SK-MEL-5 (cell line): ENCODE results near the gene SLC17A9. TPM values are rescaled to one million over a fixed set of nuclear protein-coding genes. Genes with fewer than 3 reads are reported as not detected.

ENCODE experiments used
- DNase-seq: peaks from one replicate; pipeline ENCODE4 v3.0.0-alpha.2; 2016; ENCODE audit warnings: low read depth, low spot score
- in situ Hi-C: cut with HindIII; loops from 2 replicates; pipeline ENCODE4 v1.10.0; 2016; ENCODE audit warnings: low sequenced_read_pairs, high pct_unique_total_duplicates, low pct_unique_long_range_greater_than_20kb
- total RNA-seq: library from RNA; depleted of rRNA; stranded (reverse); fragments of >200 nt; shearing (Covaris generic); gene quantifications from 2 replicates; pipeline ENCODE4 v1.2.3, GENCODE V29; 2014

SLC17A9 gene
- total RNA-seq, 1 experiment from 2014 or later, result not detected

DNA sequence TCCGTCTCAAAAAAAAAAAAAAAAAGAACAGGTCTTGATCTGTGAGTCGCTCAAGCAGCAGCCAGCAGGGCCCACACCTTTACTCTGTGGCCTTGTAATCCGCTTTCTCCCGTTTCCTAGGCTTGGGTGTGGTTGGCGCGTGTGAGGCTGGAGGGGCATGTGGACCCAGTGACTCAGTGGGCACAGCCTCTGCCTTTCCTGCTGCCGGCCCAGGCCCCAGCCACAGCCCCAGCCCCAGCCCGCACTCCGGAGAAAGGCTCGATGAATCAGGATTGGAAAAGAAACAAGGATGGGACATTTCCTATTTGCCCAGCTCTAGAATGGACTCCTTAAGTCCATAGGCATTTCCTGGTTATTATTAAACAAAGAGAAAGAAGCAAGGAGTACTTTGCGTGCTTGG is 50.0 kb downstream of the SLC17A9 start:
- in situ Hi-C loops, result no loop called here
- DNase-seq, result no peak

DNA sequence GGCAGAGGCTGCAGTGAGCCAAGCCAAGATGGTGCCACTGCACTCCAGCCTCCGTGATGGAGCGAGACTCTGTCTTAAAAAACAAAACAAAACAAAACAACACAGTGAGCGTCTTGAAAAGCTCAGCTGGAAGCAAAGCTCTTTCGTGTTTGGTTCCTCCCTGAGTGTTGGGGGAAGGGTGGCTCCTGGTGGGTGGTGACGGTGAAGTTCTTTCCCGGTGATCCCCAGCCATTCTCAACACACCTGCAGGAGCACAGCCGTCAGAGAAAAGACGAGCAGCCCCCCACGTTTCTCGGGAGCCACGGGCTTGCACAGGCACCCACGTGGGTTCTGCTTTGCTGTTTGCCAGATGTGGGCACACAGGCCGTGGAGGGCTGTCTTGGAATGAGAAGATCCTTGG is 51.0 kb downstream of the SLC17A9 start:
- DNase-seq, result no peak
- in situ Hi-C loops, result no loop called here

DNA sequence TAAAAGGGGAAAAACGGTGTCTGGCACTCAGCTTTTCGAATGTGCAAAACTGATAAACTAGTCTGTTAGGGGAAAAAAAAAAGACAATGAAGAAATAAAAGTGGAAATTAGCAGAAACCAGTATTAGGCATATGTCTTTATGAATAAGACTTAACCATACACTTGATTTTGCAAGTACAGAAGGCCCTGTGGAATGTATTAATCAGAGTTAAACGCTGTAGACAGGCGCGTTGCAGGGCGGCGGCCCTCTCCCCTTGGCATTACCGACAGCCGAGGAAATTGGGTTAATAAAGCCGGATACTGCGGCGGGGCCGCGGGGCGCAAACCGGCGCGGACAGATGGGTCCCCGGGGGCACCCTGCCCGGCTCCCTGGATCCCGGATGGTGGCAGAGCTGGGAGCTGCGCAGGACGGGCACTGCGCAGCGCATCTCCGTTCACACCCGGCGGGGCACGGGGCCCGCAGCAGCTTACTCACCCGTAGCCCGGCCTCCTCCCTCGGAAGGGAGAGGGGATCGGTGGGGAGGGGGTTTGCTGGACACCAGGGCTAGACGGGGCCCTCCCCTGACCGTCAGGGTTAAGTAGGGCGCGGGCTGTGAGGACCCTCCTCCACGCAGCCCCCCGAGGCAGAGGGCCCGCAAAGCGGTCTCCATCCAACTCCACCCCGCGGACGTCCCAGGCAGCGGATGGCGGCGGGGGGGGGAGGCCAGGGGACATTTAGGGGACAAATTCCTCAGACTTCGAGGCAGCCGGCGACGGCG is 52.3 kb downstream of the SLC17A9 start:
- DNase-seq, result no peak
- in situ Hi-C loops, result no loop called here

DNA sequence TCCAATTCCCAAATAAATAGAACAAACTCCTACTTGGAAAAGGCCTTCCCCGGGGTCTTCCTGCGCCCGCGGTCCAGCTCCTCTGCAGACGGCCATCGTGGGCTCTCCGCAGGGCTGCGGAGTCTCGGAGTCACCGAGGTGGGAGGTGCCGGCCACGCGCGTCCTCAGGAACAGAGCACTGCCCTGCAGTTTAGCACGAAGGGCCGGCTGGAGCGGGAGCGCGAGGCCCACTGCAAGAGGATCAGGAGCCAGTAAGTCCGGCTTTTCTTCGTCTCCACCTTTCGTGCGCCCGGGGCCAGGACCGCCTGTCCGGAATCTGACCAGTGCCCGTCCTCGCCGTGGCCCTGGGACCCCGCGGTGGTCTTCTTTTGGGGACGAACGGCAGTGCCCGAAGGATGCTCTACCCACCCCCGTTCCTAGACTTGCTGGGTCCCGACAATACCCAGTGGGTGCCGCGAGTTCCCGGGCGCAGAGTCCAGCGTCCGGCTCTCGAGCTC is 52.9 kb downstream of the SLC17A9 start:
- in situ Hi-C loops, result no loop called here

DNA sequence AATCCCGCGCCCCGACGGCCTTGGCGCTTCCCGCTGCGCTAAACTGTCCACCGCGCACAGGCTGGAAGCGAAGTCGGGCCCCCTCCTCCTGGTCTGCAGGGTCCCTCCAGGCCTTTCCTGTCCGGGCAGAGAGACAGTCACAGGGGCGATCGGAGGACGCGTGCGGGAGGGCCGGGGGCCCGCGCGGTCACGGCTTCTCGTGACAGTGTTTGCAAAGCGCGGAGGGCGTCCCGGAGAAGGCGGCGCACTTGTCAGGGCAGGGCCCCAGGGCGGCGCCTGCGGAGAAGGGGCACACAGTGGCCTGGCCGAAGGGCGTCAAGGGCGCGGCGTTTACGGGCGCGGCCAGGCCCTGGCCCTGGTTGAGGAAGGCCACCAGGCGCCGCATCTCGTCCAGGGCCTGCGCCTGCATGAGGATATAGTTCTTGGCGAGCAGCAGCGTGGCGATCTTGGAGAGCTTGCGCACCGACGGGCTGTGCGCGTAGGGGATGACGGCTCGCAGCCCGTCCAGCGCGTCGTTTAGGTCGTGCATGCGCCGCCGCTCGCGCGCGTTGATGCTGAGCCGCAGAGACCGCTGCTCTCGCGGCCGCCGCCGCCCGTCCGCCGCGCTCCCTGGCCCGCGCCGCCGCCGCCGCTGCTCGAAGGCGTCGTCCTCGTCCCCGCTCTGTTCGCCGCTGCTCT is 53.5 kb downstream of the SLC17A9 start:
- no peak for DNase-seq
- in situ Hi-C loops, result no loop called here

More for the DNA sequence above, 52.9 kb downstream of the SLC17A9 start:
- no peak for DNase-seq

DNA sequence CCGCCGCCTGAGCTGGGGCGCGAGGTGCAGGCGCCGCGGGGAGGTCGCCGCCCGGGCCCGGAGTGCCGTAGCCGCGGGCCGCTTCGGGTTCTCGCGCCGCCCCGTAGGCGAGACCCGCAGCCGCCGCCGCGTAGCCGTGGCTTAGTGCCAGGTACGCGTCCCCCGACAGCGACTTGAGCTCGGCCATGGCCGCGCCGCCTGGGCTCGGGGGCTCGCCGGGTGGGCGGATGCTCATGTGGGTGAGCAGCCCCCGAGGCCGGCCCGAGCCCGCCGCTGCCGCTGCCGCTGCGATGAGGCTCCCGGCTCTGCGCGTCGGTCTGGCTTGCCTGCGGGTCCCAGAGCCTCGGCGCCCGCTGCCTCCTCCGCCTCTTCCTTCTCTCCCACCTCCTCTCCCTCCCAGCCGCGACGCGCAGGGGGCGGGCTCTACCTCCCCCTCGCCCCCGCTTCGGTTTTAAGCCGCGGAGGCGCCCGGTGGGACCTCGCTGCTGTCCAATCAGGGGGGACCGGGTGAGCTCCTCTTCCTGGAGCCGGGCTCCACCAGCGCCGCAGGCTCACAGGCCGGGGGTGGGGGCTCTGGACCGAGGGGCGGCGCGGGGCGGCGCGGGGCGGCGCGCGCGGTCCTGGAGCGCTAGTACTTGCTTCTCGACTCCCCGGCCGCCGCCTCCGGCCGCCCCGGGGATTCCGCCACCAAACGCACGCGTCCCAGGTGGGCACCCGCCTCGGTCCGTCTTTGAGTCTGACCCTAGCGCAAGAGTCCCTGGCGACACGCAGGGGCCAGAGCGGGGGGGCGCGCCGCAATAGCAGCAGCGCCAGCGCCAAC is 54.2 kb downstream of the SLC17A9 start, which contains the start of gene BHLHE23:
TSS of gene BHLHE23 (minus strand) at position 425 of the 820 bp plus-strand sequence. CDS start at position 235, 190 bp downstream.
- in situ Hi-C loops, result no loop called here
- no peak for DNase-seq

DNA sequence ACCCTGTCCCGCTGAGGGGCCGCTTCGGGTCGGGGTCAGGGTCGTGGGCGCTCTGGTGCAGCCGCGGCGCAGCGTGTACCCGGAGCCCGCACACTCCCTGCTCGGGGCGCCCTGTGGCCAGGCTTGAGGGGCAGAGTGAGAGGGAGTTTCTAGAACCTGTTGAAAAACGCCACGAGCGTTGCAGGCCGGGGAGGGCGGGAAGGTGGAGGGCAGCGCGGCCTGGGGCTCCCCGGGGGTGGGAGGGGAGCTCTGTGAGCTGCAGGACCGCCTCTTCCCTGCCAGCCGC is 54.8 kb downstream of the SLC17A9 start:
- in situ Hi-C loops, result no loop called here
- DNase-seq, result no peak

DNA sequence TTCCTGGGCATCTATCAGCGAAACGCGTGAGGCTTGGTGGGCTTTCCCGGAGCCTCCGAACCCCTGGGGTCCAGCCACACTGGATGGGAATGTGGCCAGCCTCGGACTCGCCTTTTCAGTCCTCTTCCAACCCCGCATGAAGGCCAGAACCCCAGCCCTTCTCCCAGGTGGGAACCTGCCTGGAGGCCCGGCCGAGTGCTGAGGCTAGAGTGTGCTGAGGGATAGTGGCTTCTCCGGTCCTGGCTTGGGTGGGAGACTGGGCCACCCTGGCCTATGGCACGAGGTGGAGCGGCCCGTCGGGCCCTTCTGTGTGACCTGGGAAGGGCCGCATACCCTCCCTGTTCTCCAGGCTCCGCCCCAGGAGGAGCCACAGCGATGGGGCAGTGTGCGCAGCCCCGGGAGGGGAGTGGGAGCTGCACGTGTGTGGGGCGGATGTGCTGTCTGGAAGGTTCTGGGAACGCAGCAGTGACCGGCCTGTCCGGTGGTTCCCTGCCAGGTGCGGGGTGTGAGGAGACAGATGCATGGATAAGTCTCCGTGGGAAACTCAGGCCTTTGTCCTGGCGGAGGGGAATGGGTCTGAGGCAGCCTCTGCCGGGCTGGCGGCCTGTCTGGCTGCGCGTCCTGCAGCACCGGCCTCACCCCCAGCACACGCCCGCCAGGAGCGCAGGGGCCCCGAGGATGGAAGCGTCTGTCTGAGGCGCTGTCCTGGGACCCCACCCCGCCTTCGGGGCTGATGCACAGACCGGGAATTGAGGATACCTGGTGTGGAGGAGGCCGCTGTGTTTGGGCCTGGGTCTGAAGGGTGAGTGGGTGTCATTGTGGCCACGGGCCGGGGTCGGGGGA is 55.4 kb downstream of the SLC17A9 start:
- in situ Hi-C loops, result no loop called here
- DNase-seq, result no peak

DNA sequence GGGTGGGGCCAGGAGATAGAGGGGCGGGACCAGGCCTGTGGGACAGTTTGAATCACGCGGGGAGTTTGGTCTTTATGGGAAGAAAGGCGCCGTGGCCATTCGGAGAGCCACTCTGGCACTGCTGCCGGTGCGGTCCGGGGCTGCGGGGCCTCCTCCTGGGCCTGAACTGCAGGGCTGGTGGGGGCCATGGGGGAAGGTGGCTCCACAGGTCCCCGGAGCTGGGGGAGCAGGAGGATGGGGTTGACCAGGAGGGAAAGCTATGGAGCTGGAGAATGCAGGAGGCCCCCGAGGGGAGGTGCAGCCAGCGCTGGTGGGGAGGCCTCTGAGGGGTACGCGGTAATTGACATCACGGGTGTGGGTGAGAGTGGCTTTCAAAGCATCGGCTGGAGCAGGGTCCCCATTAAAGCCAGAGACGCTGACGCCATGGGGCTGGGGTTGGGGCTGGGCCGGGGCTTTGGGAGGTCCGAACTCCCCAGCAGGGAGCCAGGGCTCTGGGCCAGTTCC is 56.1 kb downstream of the SLC17A9 start:
- in situ Hi-C loops, result no loop called here
- DNase-seq, result no peak

DNA sequence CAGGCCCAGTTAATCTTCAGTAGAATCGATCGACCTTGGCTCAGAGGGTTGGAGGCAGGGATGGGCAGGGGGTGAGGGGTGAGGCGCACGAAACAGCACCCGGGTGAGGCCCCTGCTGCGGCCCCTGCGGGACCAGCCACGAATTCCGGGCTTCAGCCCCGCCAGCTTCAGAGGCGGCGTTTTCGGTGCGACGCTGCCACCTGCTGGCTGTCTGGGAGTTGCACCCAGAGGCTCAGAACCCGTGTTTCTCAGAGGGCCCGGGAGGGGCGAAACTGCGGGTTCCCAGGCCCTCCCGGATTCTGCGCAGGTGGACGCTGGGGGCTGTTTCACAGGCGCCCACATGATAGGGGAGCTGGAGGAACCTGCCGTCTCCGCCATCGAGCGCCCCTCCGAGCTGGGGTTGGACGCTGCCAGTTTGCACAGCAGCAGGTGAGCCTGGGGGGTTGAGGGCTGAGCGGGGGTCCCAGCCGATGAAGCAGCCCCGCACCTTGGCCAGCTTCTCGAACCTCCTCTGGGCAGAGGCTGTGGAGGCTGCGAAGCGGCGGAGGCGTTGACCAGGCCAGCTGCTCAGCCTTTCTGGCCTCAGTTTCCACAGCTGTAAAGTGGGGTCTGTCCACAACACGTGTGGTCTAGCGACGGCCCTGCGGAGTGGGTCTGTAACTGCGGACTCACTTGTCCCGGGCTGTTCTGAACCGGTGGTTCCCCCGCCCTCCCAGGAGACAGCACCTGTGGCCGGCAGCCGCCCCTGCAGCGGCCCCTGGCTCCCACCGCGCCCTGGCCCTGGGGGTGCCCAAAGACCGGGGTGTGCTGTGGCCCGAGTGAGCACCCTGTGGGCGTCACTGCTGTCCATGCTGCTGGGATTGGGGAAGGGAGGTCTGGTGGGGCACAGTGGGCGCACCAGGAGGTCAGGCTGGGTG is 56.8 kb downstream of the SLC17A9 start:
- in situ Hi-C loops, result no loop called here
- DNase-seq, result peak; percentile 74

DNA sequence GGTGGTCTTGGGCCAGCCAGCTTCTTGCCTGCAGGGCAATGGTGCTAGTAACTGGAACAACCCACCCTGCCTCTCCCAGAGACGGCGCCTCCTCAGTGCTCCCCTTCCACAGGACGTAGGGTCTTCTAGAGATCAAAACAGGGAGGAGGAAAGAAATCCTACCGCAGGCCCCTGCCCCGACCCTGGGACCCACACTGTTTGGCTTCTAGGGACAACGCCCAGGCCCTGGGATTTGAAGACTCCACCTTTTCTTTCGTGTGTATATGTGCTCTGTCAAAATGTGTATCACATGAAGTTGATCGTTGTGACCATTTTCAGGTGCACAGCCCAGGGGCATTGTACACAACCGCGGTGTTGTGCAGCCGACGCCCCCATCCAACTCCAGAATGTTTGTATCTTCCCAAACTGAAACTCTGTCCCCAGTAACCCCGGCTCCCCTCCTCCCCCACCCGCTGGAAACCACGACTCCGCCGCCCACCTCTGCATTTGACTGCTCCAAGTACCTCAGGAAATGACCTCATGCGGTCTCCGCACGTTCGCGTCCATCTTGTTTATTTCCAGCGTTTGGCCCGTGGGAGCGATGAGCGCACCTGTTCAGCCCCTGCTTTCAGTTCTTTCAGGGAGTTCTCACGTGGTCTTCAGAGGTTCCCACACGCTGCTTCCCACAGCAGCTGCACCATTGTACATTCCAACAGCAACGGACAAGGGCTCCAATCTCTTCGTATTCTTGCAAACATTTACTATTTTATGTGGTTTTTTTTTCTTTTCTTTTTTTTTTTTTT is 57.7 kb downstream of the SLC17A9 start:
- no peak for DNase-seq
- in situ Hi-C loops, result no loop called here

DNA sequence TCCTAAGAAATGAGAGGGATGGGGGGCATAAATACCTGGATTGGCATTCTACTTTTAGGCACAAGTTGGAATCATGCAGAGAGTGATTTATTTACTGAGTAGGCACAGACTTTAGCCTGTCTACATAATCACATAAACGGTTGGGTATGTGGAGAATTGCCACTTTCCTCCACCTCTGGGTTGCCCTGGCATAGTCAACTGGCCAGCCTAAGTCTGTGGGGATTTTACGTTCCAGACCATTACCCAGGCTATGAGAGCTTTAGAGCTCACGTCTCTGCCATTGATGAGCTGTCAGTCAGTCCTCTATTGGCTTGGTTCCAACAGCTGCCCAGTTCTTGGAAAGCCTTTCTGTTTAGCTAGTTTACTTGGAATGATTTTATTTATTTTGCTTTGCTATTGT is 59.3 kb downstream of the SLC17A9 start:
- in situ Hi-C loops, result no loop called here
- no peak for DNase-seq

DNA sequence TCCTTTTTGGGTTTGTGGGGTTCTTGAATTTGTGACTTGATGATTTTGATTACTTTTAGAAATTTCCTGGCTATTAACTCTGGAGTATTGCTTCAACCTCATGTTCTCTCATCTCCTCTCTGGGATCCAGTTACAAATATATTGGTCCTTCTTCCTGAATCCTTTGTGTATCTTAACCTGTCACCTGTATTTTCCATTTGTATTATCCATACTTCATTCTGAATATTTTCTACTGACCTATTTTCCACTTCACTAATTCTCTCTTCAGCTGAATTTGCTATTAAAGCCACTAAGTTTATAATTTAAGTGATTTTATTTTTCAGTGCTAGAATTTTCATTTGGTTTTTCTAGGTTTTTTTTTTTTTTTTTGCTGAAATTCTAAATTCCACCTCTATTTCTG is 60.7 kb downstream of the SLC17A9 start:
- in situ Hi-C loops, result no loop called here
- DNase-seq, result no peak

DNA sequence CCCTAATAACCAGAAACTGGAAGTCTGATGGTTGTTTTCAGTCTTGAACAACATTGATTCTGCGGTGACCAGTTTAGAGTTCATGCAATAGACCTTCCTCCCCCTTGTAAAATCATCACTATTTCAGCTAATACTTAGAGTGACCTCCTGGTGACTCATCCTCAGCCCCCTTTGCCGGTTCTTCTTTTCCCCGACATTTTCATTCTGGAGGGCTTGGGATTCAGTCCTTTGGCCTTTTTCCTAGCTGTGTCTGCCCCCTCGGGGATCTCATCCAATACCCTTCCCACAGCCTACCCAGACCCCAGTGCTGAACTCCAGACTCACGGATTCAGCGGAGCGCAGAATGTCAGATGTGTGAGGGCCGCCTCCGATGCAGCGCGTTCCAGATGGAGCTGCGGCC is 61.8 kb downstream of the SLC17A9 start:
- DNase-seq, result no peak
- in situ Hi-C loops, result no loop called here

DNA sequence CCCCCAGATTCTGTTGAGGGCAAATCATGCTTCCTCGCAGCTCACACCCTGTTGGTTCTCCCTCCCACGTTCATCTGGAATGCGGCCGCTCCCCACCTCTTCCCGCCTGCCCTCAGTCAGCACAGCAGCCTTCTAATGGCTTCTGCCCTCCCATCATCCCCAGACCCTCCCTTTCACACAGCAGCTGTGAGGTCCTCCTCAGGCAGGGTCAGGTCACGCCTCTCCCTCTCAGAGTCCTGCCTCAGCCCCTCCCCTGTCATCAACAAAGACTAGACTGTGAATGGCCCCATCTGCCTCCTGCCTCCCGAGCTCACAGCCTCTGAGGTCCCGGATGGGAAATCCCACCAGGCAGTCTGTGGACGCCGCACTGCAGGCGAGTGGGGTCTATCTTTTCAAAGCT is 62.2 kb downstream of the SLC17A9 start:
- in situ Hi-C loops, result no loop called here
- DNase-seq, result no peak

DNA sequence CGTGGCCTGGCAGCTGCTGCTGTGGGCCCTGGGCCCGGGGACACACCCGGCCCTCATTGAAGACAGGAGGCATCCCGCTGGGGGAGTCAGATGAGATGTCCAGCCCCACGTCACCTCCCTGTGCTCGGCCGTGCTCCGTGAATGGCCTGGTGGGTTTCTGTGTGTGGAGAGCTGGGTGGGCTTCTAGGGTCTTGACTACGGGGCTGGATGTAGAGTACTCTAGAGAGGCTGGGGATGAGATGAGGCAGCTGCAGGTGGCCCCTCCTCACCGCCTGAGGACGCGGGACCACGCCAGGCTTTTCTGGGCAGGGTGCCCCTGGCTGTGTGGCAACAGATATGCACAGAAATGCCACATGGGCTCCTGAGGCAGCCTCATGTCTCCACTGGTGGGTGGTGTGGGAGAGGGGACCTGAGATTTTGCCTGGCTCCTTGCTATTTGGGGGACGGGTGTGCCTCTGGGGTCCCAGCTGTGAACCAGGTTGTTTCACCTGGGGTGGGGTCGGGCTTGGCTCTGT is 62.7 kb downstream of the SLC17A9 start:
- no peak for DNase-seq
- in situ Hi-C loops, result no loop called here
